ENCODE measurements around the gene IKZF3. TPM values are rescaled to one million over a fixed set of nuclear protein-coding genes. Genes with fewer than 3 reads are reported as not detected.
A peak's percentile ranks its signal among the peaks of the same experiment; 100 is the strongest.

Gene IKZF3
- total and polyA plus RNA-seq, 4 experiments from 2014 or later = 3.2 to 118 (median 102) TPM

- no peaks in the 10 kb centered on the region for H3K27me3 ChIP-seq (ENCODE audit: insufficient read depth, low read length)
- peaks cover 0 to 6% (median 0%) of the 10 kb centered on the region in 8 donors for H3K9me3 Mint-ChIP-seq
- no peak overlapping the region for H3K27ac ChIP-seq (ENCODE audit: low read depth, low read length)
- POLR2A ChIA-PET (ENCODE audit: partially characterized antibody) = no interaction called here
- H3K4me1 ChIP-seq (ENCODE audit: insufficient read depth, low read length) = peaks cover 8% of the 10 kb centered on the region
- intact Hi-C loops (cut with micrococcal nuclease) = no loop called here
- no peaks in the 10 kb centered on the region for H3K36me3 ChIP-seq (ENCODE audit: insufficient read depth, low read length)
- CTCF ChIA-PET (ENCODE audit: partially characterized antibody) = no interaction called here
- H3K4me1 Mint-ChIP-seq = peaks cover 5 to 11% (median 9%) of the 10 kb centered on the region in 4 donors
- H3K36me3 Mint-ChIP-seq = no peaks in the 10 kb centered on the region
- H3K4me3 Mint-ChIP-seq = no peak overlapping the region
- DNase-seq = no peak
- no peaks in the 10 kb centered on the region for H3K9me3 ChIP-seq (ENCODE audit: control insufficient read depth in 1 of 2, low read length in 2 of 2)
- peak overlapping the region in 1 of 7 donors; percentile 61 for H3K27ac Mint-ChIP-seq
- H3K27me3 Mint-ChIP-seq = peaks cover 6 to 17% of the 10 kb centered on the region in 2 donors
- H3K4me3 ChIP-seq (ENCODE audit: low read length in 2 of 2) = no peak overlapping the region
Measured at GRCh38 chr17:39736319-39737165, 127.6 kb downstream of the IKZF3 start.

GRCh38 chr17:39735882-39736281, 128.2 kb downstream of the IKZF3 start:
- Histone ChIP-seq H3K27ac (ENCODE audit: low read depth, low read length) (no peak overlapping the region), H3K9me3 (ENCODE audit: control insufficient read depth in 1 of 2, low read length in 2 of 2) (no peaks in the 10 kb centered on the region), H3K4me1 (ENCODE audit: insufficient read depth, low read length) (peaks cover 13% of the 10 kb centered on the region), H3K36me3 (ENCODE audit: insufficient read depth, low read length) (no peaks in the 10 kb centered on the region), H3K4me3 (ENCODE audit: low read length in 2 of 2) (no peak overlapping the region), H3K27me3 (ENCODE audit: insufficient read depth, low read length) (no peaks in the 10 kb centered on the region)
- ChIA-PET POLR2A (ENCODE audit: partially characterized antibody) (no interaction called here), CTCF (ENCODE audit: partially characterized antibody) (no interaction called here)
- H3K27ac Mint-ChIP-seq = peak overlapping the region in 1 of 7 donors; percentile 71
- H3K4me1 Mint-ChIP-seq = peaks cover 7 to 11% (median 10%) of the 10 kb centered on the region in 4 donors
- peaks cover 0 to 6% (median 0%) of the 10 kb centered on the region in 8 donors for H3K9me3 Mint-ChIP-seq
- no peak for DNase-seq
- no peaks in the 10 kb centered on the region for H3K36me3 Mint-ChIP-seq
- no peak overlapping the region for H3K4me3 Mint-ChIP-seq
- peaks cover 4 to 15% of the 10 kb centered on the region in 2 donors for H3K27me3 Mint-ChIP-seq
- intact Hi-C loops (cut with micrococcal nuclease) = no loop called here

- intact Hi-C loops (cut with micrococcal nuclease) = no loop called here
- H3K4me1 Mint-ChIP-seq = peaks cover 6 to 22% (median 13%) of the 10 kb centered on the region in 4 donors
- H3K36me3 Mint-ChIP-seq = peaks cover 5 to 17% of the 10 kb centered on the region in 2 donors
- ChIA-PET POLR2A (ENCODE audit: partially characterized antibody) (interaction anchor here (4.8 kb wide), 1 partner anchor 22 kb away, joined by 59 read pairs; no protein-coding TSS in a partner anchor), CTCF (ENCODE audit: partially characterized antibody) (interaction anchor here (0.7 to 4.2 kb wide), 5 partner anchors 21 to 109 kb away, joined by 3 to 36 read pairs (median 3); no protein-coding TSS in a partner anchor)
- H3K4me1 ChIP-seq (ENCODE audit: insufficient read depth, low read length) = peaks cover 22% of the 10 kb centered on the region
- peaks cover 12% of the 10 kb centered on the region for H3K36me3 ChIP-seq (ENCODE audit: insufficient read depth, low read length)
- H3K27ac Mint-ChIP-seq = peak overlapping the region in 5 of 7 donors; percentile 7 to 81 (median 52)
- H3K4me3 Mint-ChIP-seq = peak overlapping the region in 6 of 8 donors; percentile 37 to 62 (median 57)
- no peak overlapping the region for H3K27ac ChIP-seq (ENCODE audit: low read depth, low read length)
- H3K4me3 ChIP-seq (ENCODE audit: low read length in 2 of 2) = no peak overlapping the region
- H3K27me3 ChIP-seq (ENCODE audit: insufficient read depth, low read length) = no peaks in the 10 kb centered on the region
- peaks cover 0 to 8% (median 0%) of the 10 kb centered on the region in 8 donors for H3K9me3 Mint-ChIP-seq
- no peaks in the 10 kb centered on the region for H3K9me3 ChIP-seq (ENCODE audit: control insufficient read depth in 1 of 2, low read length in 2 of 2)
- peaks cover 0 to 4% of the 10 kb centered on the region in 2 donors for H3K27me3 Mint-ChIP-seq
- no peak for DNase-seq
Measured at GRCh38 chr17:39732586-39732985, 131.5 kb downstream of the IKZF3 start.

- Histone ChIP-seq H3K4me1 (ENCODE audit: insufficient read depth, low read length) (peaks cover 22% of the 10 kb centered on the region), H3K9me3 (ENCODE audit: control insufficient read depth in 1 of 2, low read length in 2 of 2) (no peaks in the 10 kb centered on the region), H3K27me3 (ENCODE audit: insufficient read depth, low read length) (no peaks in the 10 kb centered on the region), H3K4me3 (ENCODE audit: low read length in 2 of 2) (peak within 1 kb of the TSS; percentile 92 to 94), H3K36me3 (ENCODE audit: insufficient read depth, low read length) (peaks cover 12% of the 10 kb centered on the region), H3K27ac (ENCODE audit: low read depth, low read length) (peak within 1 kb of the TSS; percentile 91)
- Mint-ChIP-seq H3K4me3 (peak within 1 kb of the TSS; percentile 90 to 94 (median 92)), H3K4me1 (peaks cover 6 to 33% (median 12%) of the 10 kb centered on the region in 4 donors), H3K36me3 (peaks cover 9 to 25% of the 10 kb centered on the region in 2 donors), H3K27me3 (no peaks in the 10 kb centered on the region), H3K9me3 (peaks cover 0 to 8% (median 0%) of the 10 kb centered on the region in 8 donors), H3K27ac (peak within 1 kb of the TSS; percentile 86 to 95 (median 93))
- ChIA-PET POLR2A (ENCODE audit: partially characterized antibody) (interaction anchor here (0.6 to 4.8 kb wide), 38 partner anchors 9 to 399 kb away, joined by 3 to 59 read pairs (median 5); partner anchors contain the start of genes IKZF3, PGAP3, PNMT and PSMD3), CTCF (ENCODE audit: partially characterized antibody) (interaction anchor here (0.6 to 4.6 kb wide), 34 partner anchors 10 to 192 kb away, joined by 3 to 47 read pairs (median 4); partner anchors contain the start of genes PGAP3 and PNMT)
- intact Hi-C loops (cut with micrococcal nuclease) = loop anchor here (1.0 to 2.0 kb wide), 9 partner anchors 8 to 250 kb away; partner anchors contain the start of genes IKZF3, PGAP3, PNMT and PSMD3
- DNase-seq = peak; percentile 87 to 97 (median 93)
Measured at GRCh38 chr17:39730095-39730921, 133.8 kb downstream of the IKZF3 start, which contains the start of gene MIEN1. Gene MIEN1, minus strand, starts transcription at chr17:39730532. Its CDS starts 37 bp downstream, at chr17:39730495.

- peaks cover 0 to 6% (median 0%) of the 10 kb centered on the region in 8 donors for H3K9me3 Mint-ChIP-seq
- peaks cover 12% of the 10 kb centered on the region for H3K36me3 ChIP-seq (ENCODE audit: insufficient read depth, low read length)
- peak overlapping the region in 6 of 7 donors; percentile 86 to 94 (median 94) for H3K27ac Mint-ChIP-seq
- H3K4me1 Mint-ChIP-seq = peaks cover 7 to 33% (median 12%) of the 10 kb centered on the region in 4 donors
- ChIA-PET CTCF (ENCODE audit: partially characterized antibody) (interaction anchor here (0.6 to 4.6 kb wide), 23 partner anchors 9 to 155 kb away, joined by 3 to 47 read pairs (median 4); partner anchors contain the start of gene PNMT), POLR2A (ENCODE audit: partially characterized antibody) (interaction anchor here (0.6 to 4.8 kb wide), 32 partner anchors 9 to 268 kb away, joined by 3 to 59 read pairs (median 5); partner anchors contain the start of genes IKZF3, PGAP3, PSMD3 and STARD3)
- no peak for DNase-seq
- no peaks in the 10 kb centered on the region for H3K27me3 ChIP-seq (ENCODE audit: insufficient read depth, low read length)
- peaks cover 9 to 25% of the 10 kb centered on the region in 2 donors for H3K36me3 Mint-ChIP-seq
- H3K27me3 Mint-ChIP-seq = no peaks in the 10 kb centered on the region
- peak overlapping the region; percentile 91 for H3K27ac ChIP-seq (ENCODE audit: low read depth, low read length)
- H3K4me3 Mint-ChIP-seq = peak overlapping the region; percentile 90 to 94 (median 92)
- H3K4me1 ChIP-seq (ENCODE audit: insufficient read depth, low read length) = peaks cover 22% of the 10 kb centered on the region
- H3K4me3 ChIP-seq (ENCODE audit: low read length in 2 of 2) = peak overlapping the region; percentile 83 to 92
- intact Hi-C loops (cut with micrococcal nuclease) = no loop called here
- H3K9me3 ChIP-seq (ENCODE audit: control insufficient read depth in 1 of 2, low read length in 2 of 2) = no peaks in the 10 kb centered on the region
Measured at GRCh38 chr17:39729280-39729851, 134.7 kb downstream of the IKZF3 start.

GRCh38 chr17:39727556-39727955, 136.6 kb downstream of the IKZF3 start:
- Histone ChIP-seq H3K4me1 (ENCODE audit: insufficient read depth, low read length) (peaks cover 22% of the 10 kb centered on the region), H3K27me3 (ENCODE audit: insufficient read depth, low read length) (no peaks in the 10 kb centered on the region), H3K9me3 (ENCODE audit: control insufficient read depth in 1 of 2, low read length in 2 of 2) (no peaks in the 10 kb centered on the region), H3K36me3 (ENCODE audit: insufficient read depth, low read length) (peaks cover 12% of the 10 kb centered on the region), H3K4me3 (ENCODE audit: low read length in 2 of 2) (no peak overlapping the region), H3K27ac (ENCODE audit: low read depth, low read length) (no peak overlapping the region)
- Mint-ChIP-seq H3K36me3 (peaks cover 12 to 25% of the 10 kb centered on the region in 2 donors), H3K4me3 (no peak overlapping the region), H3K9me3 (peaks cover 0 to 4% (median 0%) of the 10 kb centered on the region in 8 donors), H3K27me3 (no peaks in the 10 kb centered on the region), H3K4me1 (peaks cover 7 to 33% (median 12%) of the 10 kb centered on the region in 4 donors), H3K27ac (no peak overlapping the region)
- DNase-seq = no peak
- CTCF ChIA-PET (ENCODE audit: partially characterized antibody) = interaction anchor here (4.6 kb wide), 1 partner anchor 74 kb away, joined by 30 read pairs; no protein-coding TSS in a partner anchor
- POLR2A ChIA-PET (ENCODE audit: partially characterized antibody) = no interaction called here
- intact Hi-C loops (cut with micrococcal nuclease) = no loop called here

All from CD4-positive, alpha-beta memory T cell (primary cell).